BLaER1 (cell line): ENCODE data around the gene RAB35.
A peak's percentile ranks its signal among the peaks of the same experiment; 100 is the strongest.

Experiments
- H3K27ac ChIP-seq: shearing (Covaris generic); formaldehyde crosslinking; 2 replicates; pipeline ENCODE4 v1.8.1; 2022
- H3K27me3 ChIP-seq: shearing (Covaris generic); formaldehyde crosslinking; 2 replicates; pipeline ENCODE4 v1.8.1; 2022
- H3K36me3 ChIP-seq: shearing (Covaris generic); formaldehyde crosslinking; 2 replicates; pipeline ENCODE4 v1.8.1; 2022
- H3K4me1 ChIP-seq: shearing (Covaris generic); formaldehyde crosslinking; 2 replicates; pipeline ENCODE4 v1.8.1; 2022
- H3K4me2 ChIP-seq: shearing (Covaris generic); formaldehyde crosslinking; 2 replicates; pipeline ENCODE4 v1.8.1; 2022
- H3K4me3 ChIP-seq: shearing (Covaris generic); formaldehyde crosslinking; 2 replicates; pipeline ENCODE4 v1.8.1; 2022
- H3K9ac ChIP-seq: shearing (Covaris generic); formaldehyde crosslinking; 2 replicates; pipeline ENCODE4 v1.8.1; 2022
- H3K9me3 ChIP-seq: shearing (Covaris generic); formaldehyde crosslinking; 2 replicates; pipeline ENCODE4 v1.8.1; 2022
- H4K20me1 ChIP-seq: shearing (Covaris generic); formaldehyde crosslinking; 2 replicates; pipeline ENCODE4 v1.8.1; 2022
- Cebpa-rat ChIP-seq: shearing (Covaris generic); IDR thresholded peaks from 2 replicates; pipeline ENCODE4 v1.8.1; 2022

Gene RAB35

GRCh38 chr12:120099738-120100137, 16.8 kb downstream of the RAB35 start:
- H3K27ac ChIP-seq: 0 out of 2 replicates have a peak overlapping the region, but pooled peaks have one; percentile 13
- no peaks in the 10 kb centered on the region for H3K9me3 ChIP-seq
- H3K4me1 ChIP-seq: peaks cover 41% of the 10 kb centered on the region
- H3K4me3 ChIP-seq: no peak overlapping the region
- no peaks in the 10 kb centered on the region for H3K27me3 ChIP-seq
- H3K4me2 ChIP-seq: no peak overlapping the region
- peaks cover 91% of the 10 kb centered on the region for H4K20me1 ChIP-seq
- H3K36me3 ChIP-seq: peaks cover 96% of the 10 kb centered on the region
- H3K9ac ChIP-seq: no peak overlapping the region; the same call in 1 of the 2 replicates
- TF ChIP-seq Cebpa-rat: no peak

GRCh38 chr12:120098756-120099470, 17.6 kb downstream of the RAB35 start:
- Histone ChIP-seq H3K4me3 (no peak overlapping the region), H3K27ac (no peak overlapping the region), H3K4me2 (no peak overlapping the region), H4K20me1 (peaks cover 91% of the 10 kb centered on the region), H3K36me3 (peaks cover 92% of the 10 kb centered on the region), H3K27me3 (no peaks in the 10 kb centered on the region), H3K4me1 (peaks cover 50% of the 10 kb centered on the region), H3K9ac (no peak overlapping the region), H3K9me3 (no peaks in the 10 kb centered on the region)
- TF ChIP-seq Cebpa-rat: no peak

- peaks cover 88% of the 10 kb centered on the region for H3K36me3 ChIP-seq
- H4K20me1 ChIP-seq: peaks cover 91% of the 10 kb centered on the region
- no peaks in the 10 kb centered on the region for H3K9me3 ChIP-seq
- no peak for TF ChIP-seq Cebpa-rat
- H3K27me3 ChIP-seq: no peaks in the 10 kb centered on the region
- H3K9ac ChIP-seq: no peak overlapping the region
- H3K4me1 ChIP-seq: peaks cover 40% of the 10 kb centered on the region
- no peak overlapping the region for H3K27ac ChIP-seq
- H3K4me3 ChIP-seq: no peak overlapping the region
- H3K4me2 ChIP-seq: no peak overlapping the region
These were observed 19.8 kb downstream of the RAB35 start for GRCh38 chr12:120096671-120097202.

- no peak for TF ChIP-seq Cebpa-rat
- Histone ChIP-seq H3K4me3 (no peak overlapping the region), H4K20me1 (peaks cover 81% of the 10 kb centered on the region), H3K4me1 (peaks cover 30% of the 10 kb centered on the region), H3K27ac (no peak overlapping the region), H3K9ac (no peak overlapping the region), H3K9me3 (no peaks in the 10 kb centered on the region), H3K27me3 (no peaks in the 10 kb centered on the region), H3K4me2 (no peak overlapping the region), H3K36me3 (peaks cover 79% of the 10 kb centered on the region)
These were observed 20.8 kb downstream of the RAB35 start for GRCh38 chr12:120095736-120096135.

- Histone ChIP-seq H3K4me3 (no peak overlapping the region), H3K9ac (no peak overlapping the region), H3K4me2 (no peak overlapping the region), H4K20me1 (peaks cover 81% of the 10 kb centered on the region), H3K4me1 (peaks cover 26% of the 10 kb centered on the region), H3K36me3 (peaks cover 79% of the 10 kb centered on the region), H3K27me3 (no peaks in the 10 kb centered on the region), H3K9me3 (no peaks in the 10 kb centered on the region), H3K27ac (no peak overlapping the region)
- no peak for TF ChIP-seq Cebpa-rat
These were observed 21.2 kb downstream of the RAB35 start for GRCh38 chr12:120095331-120095730.

GRCh38 chr12:120094485-120094884, 22.1 kb downstream of the RAB35 start:
- H3K27me3 ChIP-seq: no peaks in the 10 kb centered on the region
- peak overlapping the region; percentile 29; the same call in 1 of the 2 replicates for H3K9ac ChIP-seq
- no peaks in the 10 kb centered on the region for H3K9me3 ChIP-seq
- 0 out of 2 replicates have a peak overlapping the region, but pooled peaks have one; percentile 14 for H3K4me2 ChIP-seq
- H3K27ac ChIP-seq: no peak overlapping the region
- TF ChIP-seq Cebpa-rat: no peak
- H3K4me1 ChIP-seq: peaks cover 18% of the 10 kb centered on the region
- H4K20me1 ChIP-seq: peaks cover 79% of the 10 kb centered on the region
- no peak overlapping the region for H3K4me3 ChIP-seq
- H3K36me3 ChIP-seq: peaks cover 73% of the 10 kb centered on the region

DNA sequence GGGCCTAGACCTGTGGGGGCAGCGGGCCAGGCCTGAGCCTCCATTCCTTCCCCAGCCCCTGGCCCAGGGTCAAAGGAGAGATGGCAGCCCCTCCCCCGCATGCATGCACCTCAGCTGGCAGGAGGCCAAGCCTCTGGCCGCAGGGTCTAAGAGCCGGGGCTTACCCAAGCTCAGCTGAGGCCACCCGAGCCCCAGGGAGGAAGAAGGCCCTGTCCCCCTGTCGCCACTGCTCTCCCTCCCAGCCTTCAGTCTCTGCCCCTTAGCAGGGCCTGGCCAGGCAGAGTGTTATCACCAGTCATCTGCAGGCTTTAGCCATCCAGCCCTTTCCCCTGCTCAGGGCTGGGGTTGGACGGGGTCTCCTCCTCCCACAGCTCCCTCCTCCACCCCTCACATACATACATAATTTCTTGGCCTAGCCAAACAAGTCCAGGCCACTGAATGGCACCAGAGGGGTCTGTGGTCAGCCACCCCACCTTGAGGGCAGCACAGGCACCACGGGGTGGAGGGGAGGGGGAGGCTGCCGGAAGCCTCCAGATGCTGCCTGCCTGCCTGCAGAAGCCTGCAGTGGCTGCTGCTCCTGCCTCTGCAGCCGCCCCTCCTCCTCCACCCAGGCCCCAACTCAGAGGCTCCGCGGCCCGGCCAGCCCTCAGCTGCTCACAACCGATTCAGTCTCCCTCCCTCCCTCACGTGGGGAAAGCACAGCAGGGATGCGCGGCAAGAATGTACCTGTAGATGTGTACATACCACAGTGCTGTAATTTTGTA, 22.8 kb downstream of the RAB35 start:
- Histone ChIP-seq H3K9me3 (no peaks in the 10 kb centered on the region), H3K4me3 (no peak overlapping the region), H3K27me3 (no peaks in the 10 kb centered on the region), H3K4me1 (peaks cover 17% of the 10 kb centered on the region), H3K4me2 (peak overlapping the region; percentile 45), H3K27ac (peak overlapping the region; percentile 56; the same call in 1 of the 2 replicates), H3K9ac (peak overlapping the region; percentile 19; the same call in 1 of the 2 replicates), H4K20me1 (peaks cover 72% of the 10 kb centered on the region), H3K36me3 (peaks cover 66% of the 10 kb centered on the region)
- no peak for TF ChIP-seq Cebpa-rat

- peaks cover 67% of the 10 kb centered on the region for H4K20me1 ChIP-seq
- no peak for TF ChIP-seq Cebpa-rat
- no peaks in the 10 kb centered on the region for H3K27me3 ChIP-seq
- H3K27ac ChIP-seq: peak overlapping the region; percentile 56; the same call in 1 of the 2 replicates
- no peak overlapping the region for H3K4me3 ChIP-seq
- H3K36me3 ChIP-seq: peaks cover 61% of the 10 kb centered on the region
- H3K9ac ChIP-seq: no peak overlapping the region
- peak overlapping the region; percentile 45 for H3K4me2 ChIP-seq
- H3K9me3 ChIP-seq: no peaks in the 10 kb centered on the region
- peaks cover 17% of the 10 kb centered on the region for H3K4me1 ChIP-seq
These were observed 23.3 kb downstream of the RAB35 start for GRCh38 chr12:120093336-120093591.

GRCh38 chr12:120092551-120093335, 23.8 kb downstream of the RAB35 start:
- peaks cover 20% of the 10 kb centered on the region for H3K4me1 ChIP-seq
- H4K20me1 ChIP-seq: peaks cover 63% of the 10 kb centered on the region
- peaks cover 57% of the 10 kb centered on the region for H3K36me3 ChIP-seq
- no peak for TF ChIP-seq Cebpa-rat
- no peaks in the 10 kb centered on the region for H3K9me3 ChIP-seq
- H3K27ac ChIP-seq: no peak overlapping the region
- no peak overlapping the region for H3K4me3 ChIP-seq
- no peaks in the 10 kb centered on the region for H3K27me3 ChIP-seq
- no peak overlapping the region for H3K9ac ChIP-seq
- no peak overlapping the region for H3K4me2 ChIP-seq
